ENCODE data around the gene GATB.

Gene GATB

DNA sequence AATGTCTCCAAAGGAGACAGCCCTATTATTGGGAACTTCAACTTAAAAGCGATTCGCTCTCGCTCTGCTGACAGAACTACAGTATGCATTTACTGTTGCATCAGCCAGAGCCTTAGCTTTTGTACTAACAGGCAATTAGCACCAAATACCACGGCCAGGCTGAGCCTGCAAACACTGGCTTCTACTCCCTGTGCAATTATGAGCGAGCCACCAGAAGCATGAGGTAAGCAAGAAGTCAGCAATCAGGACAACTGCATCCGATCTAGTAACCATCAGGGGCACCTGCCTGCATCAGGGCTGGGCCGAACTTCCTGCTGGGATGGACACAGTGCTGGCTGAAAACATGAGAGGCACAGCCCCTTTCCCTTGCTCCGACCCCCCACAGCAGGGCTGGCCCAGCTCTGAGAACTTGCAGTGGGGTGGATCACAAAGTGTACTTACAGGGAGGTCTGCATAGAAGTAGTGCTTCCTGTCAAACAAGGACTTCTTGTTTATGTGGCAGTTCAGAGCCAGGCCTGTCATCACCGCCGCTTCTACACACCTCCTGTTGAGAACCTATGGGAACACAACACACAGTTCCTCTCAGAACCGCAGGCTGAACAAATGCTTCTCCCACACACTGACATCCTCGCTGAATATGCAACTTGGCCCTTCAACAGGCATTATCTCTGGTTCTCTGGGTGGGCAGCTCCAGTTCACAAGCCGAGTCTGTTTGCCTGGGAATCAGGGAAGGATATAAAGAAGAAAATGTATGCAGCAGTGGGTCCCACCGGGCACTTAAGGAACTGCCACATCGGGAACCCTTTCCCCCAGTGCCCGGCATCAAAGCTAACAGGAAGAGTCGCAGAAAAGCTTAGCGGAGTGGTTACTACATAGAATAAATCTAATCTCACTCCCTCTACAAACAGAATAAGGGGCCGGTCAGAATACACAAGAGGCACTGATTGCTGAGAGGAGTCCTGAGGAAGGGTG lies 41.5 kb downstream of the GATB start:
- Histone ChIP-seq H3K36me3 (ENCODE audit: insufficient read depth) (no peaks in the 10 kb centered on the region), H3K27ac (no peak overlapping the region), H4K20me1 (ENCODE audit: insufficient read depth) (no peaks in the 10 kb centered on the region), H3K79me2 (ENCODE audit: insufficient read depth, low read depth) (no peaks in the 10 kb centered on the region), H3K27me3 (ENCODE audit: insufficient read depth, low read depth) (no peaks in the 10 kb centered on the region), H3K9ac (no peak overlapping the region), H3K4me2 (no peak overlapping the region), H3K4me3 (IDR thresholded peaks at IDR 0.05; ENCODE audit: insufficient read depth, low read depth, low read length) (no peak overlapping the region), H2AFZ (ENCODE audit: low read depth) (no peak overlapping the region), H3K4me1 (ENCODE audit: low read depth, poor library complexity, severe bottlenecking) (no peaks in the 10 kb centered on the region)
- TF ChIP-seq, protein P1, sequence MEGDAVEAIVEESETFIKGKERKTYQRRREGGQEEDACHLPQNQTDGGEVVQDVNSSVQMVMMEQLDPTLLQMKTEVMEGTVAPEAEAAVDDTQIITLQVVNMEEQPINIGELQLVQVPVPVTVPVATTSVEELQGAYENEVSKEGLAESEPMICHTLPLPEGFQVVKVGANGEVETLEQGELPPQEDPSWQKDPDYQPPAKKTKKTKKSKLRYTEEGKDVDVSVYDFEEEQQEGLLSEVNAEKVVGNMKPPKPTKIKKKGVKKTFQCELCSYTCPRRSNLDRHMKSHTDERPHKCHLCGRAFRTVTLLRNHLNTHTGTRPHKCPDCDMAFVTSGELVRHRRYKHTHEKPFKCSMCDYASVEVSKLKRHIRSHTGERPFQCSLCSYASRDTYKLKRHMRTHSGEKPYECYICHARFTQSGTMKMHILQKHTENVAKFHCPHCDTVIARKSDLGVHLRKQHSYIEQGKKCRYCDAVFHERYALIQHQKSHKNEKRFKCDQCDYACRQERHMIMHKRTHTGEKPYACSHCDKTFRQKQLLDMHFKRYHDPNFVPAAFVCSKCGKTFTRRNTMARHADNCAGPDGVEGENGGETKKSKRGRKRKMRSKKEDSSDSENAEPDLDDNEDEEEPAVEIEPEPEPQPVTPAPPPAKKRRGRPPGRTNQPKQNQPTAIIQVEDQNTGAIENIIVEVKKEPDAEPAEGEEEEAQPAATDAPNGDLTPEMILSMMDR (conservative IDR thresholded peaks at IDR 0.05; ENCODE audit: low read depth, low read length): no peak

DNA sequence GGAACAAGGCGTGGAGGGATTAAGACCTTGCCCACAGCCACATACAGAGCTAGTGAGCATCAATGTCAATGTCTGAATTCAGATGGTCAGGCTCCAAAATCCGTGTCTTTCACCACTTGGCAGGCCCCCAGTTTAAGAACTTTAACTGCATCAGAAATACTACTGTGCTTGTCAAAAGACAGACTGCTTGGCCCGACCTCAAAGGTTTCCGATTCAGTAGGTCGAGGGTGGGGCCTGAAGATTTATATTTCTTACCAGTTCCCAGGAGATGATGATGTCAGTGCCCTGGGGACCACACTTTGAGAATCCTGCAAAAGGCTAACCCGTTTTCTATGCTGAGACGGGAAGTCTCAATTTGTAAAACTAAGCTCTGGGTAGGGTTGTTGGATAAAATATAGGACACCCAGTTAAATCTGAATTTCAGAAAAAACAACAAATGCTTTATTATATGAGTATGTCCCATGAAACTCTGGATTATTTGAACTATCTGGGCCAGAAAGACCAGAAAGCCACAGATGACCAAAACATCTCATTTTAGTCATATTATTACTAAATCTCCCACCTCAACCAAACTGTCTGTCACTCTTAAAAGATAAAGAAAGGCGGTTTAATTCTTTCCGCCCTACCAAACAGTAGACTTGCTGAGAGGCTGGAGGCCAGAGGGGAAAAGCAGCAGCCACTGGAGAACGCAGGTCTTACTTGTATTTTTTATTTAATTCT lies 42.7 kb downstream of the GATB start:
- Histone ChIP-seq H3K4me1 (ENCODE audit: low read depth, poor library complexity, severe bottlenecking) (no peaks in the 10 kb centered on the region), H3K4me3 (IDR thresholded peaks at IDR 0.05; ENCODE audit: insufficient read depth, low read depth, low read length) (no peak overlapping the region), H4K20me1 (ENCODE audit: insufficient read depth) (no peaks in the 10 kb centered on the region), H3K79me2 (ENCODE audit: insufficient read depth, low read depth) (no peaks in the 10 kb centered on the region), H3K27ac (no peak overlapping the region), H3K9ac (no peak overlapping the region), H2AFZ (ENCODE audit: low read depth) (no peak overlapping the region), H3K27me3 (ENCODE audit: insufficient read depth, low read depth) (no peaks in the 10 kb centered on the region), H3K36me3 (ENCODE audit: insufficient read depth) (no peaks in the 10 kb centered on the region), H3K4me2 (no peak overlapping the region)
- TF ChIP-seq, protein P1 (conservative IDR thresholded peaks at IDR 0.05; ENCODE audit: low read depth, low read length): no peak

DNA sequence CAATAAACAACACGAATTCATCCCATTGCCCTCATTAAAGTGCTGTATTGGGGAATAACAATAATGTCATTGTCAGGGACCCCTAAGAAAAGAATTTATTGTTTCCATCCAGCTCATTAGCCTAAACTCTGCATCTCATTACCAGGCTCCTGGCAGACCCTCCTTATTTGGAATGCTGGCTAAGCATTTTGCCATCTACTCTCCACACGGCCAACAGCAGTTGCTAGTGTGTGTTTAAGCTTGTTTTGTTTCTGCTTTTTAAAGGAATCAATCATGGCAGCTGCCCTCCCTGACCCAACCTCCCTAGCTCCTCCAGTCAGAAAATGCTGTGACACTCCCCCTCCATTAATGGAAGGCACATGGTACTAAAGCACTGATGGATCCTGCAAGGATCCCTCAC lies 43.5 kb downstream of the GATB start:
- Histone ChIP-seq H2AFZ (ENCODE audit: low read depth) (no peak overlapping the region), H3K27me3 (ENCODE audit: insufficient read depth, low read depth) (no peaks in the 10 kb centered on the region)

DNA sequence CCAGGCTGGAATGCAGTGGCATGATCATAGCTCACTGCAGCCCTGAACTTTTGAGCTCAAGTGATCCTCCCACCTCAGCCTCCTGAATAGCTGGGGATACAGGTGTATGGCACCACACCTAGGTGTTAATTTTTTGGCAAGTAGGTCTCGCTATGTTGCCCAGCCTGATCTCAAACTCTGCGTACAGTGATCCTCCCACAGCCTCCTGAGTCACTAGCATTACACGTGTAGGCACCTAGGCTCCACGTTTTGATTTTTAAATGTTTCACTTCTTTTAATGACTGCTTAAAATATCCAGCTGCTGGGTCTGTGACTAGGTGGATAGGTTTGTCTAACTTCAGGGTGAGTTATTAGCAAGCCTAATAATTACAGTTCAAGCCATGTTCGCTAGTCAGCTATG lies 44.5 kb downstream of the GATB start:
- Histone ChIP-seq H3K27ac (no peak overlapping the region), H3K4me1 (ENCODE audit: low read depth, poor library complexity, severe bottlenecking) (no peaks in the 10 kb centered on the region), H2AFZ (ENCODE audit: low read depth) (no peak overlapping the region), H3K27me3 (ENCODE audit: insufficient read depth, low read depth) (no peaks in the 10 kb centered on the region), H3K9ac (no peak overlapping the region), H3K36me3 (ENCODE audit: insufficient read depth) (no peaks in the 10 kb centered on the region), H3K79me2 (ENCODE audit: insufficient read depth, low read depth) (no peaks in the 10 kb centered on the region), H3K4me3 (IDR thresholded peaks at IDR 0.05; ENCODE audit: insufficient read depth, low read depth, low read length) (no peak overlapping the region), H4K20me1 (ENCODE audit: insufficient read depth) (no peaks in the 10 kb centered on the region), H3K4me2 (no peak overlapping the region)
- TF ChIP-seq, protein P1 (conservative IDR thresholded peaks at IDR 0.05; ENCODE audit: low read depth, low read length): no peak

More for the DNA sequence above, 43.5 kb downstream of the GATB start:
- Histone ChIP-seq H3K27ac (no peak overlapping the region), H3K79me2 (ENCODE audit: insufficient read depth, low read depth) (no peaks in the 10 kb centered on the region), H3K9ac (no peak overlapping the region), H3K4me2 (no peak overlapping the region), H3K36me3 (ENCODE audit: insufficient read depth) (no peaks in the 10 kb centered on the region), H3K4me3 (IDR thresholded peaks at IDR 0.05; ENCODE audit: insufficient read depth, low read depth, low read length) (no peak overlapping the region), H4K20me1 (ENCODE audit: insufficient read depth) (no peaks in the 10 kb centered on the region), H3K4me1 (ENCODE audit: low read depth, poor library complexity, severe bottlenecking) (no peaks in the 10 kb centered on the region)
- TF ChIP-seq, protein P1 (conservative IDR thresholded peaks at IDR 0.05; ENCODE audit: low read depth, low read length): no peak

Measured in KMS-11 (cell line).